Calu3 (cell line): Measurements from ENCODE around the gene UBE2Q1. TPM values are rescaled to one million over a fixed set of nuclear protein-coding genes. Genes with fewer than 3 reads are reported as not detected.

ENCODE experiments used
- Bru-seq: library from RNA; stranded (reverse); fragments of 400-500 nt; gene quantifications from one replicate; lab custom pipeline; 2021; lab: Mats Ljungman, UMichigan
- BruChase-seq, 2 experiments: library from RNA; stranded (reverse); fragments of 400-500 nt; gene quantifications; one replicate each; lab custom pipeline; 2021; lab: Mats Ljungman, UMichigan
- BruUV-seq: library from RNA; stranded (reverse); fragments of 400-500 nt; replicated peaks from 2 replicates; lab custom pipeline; 2021; lab: Mats Ljungman, UMichigan
- CTCF ChIA-PET: fragments of 300-600 bp; sonication (Branson Sonifier 250); formaldehyde crosslinking; loops from one replicate; lab custom pipeline; 2022; ENCODE audit warnings: antibody characterized with exemption; lab: Charles Lee
- DNase-seq: peaks from one replicate; pipeline ENCODE4 v3.0.0; 2022
- H3K27ac Mint-ChIP-seq: one replicate; pipeline ENCODE4 v1.8.0; 2022; ENCODE audit warnings: mixed read lengths; ENCODE audit not compliant: unreplicated experiment
- H3K27me3 Mint-ChIP-seq: one replicate; pipeline ENCODE4 v1.8.0; 2022; ENCODE audit warnings: mixed read lengths; ENCODE audit not compliant: unreplicated experiment
- H3K36me3 Mint-ChIP-seq: one replicate; pipeline ENCODE4 v1.8.0; 2022; ENCODE audit warnings: mild to moderate bottlenecking, moderate library complexity, mixed read lengths; ENCODE audit not compliant: insufficient read depth, unreplicated experiment
- H3K4me1 Mint-ChIP-seq: one replicate; pipeline ENCODE4 v1.8.0; 2022; ENCODE audit warnings: mild to moderate bottlenecking, low read depth, mixed read lengths; ENCODE audit not compliant: unreplicated experiment
- H3K4me3 Mint-ChIP-seq: one replicate; pipeline ENCODE4 v1.8.0; 2022; ENCODE audit warnings: mild to moderate bottlenecking, low read depth, moderate library complexity, mixed read lengths; ENCODE audit not compliant: unreplicated experiment
- H3K9me3 Mint-ChIP-seq: one replicate; pipeline ENCODE4 v1.8.0; 2022; ENCODE audit warnings: low read depth, mixed read lengths; ENCODE audit not compliant: unreplicated experiment
- intact Hi-C: fragments of 100-400 bp; cut with micrococcal nuclease; formaldehyde crosslinking; loops from one replicate; pipeline ENCODE4 v1.10.0; 2022; ENCODE audit not compliant: unreplicated experiment
- long read RNA-seq: library from polyadenylated mRNA; stranded (forward); transcript quantifications from one replicate; pipeline ENCODE4 v2.0.0, GENCODE V29; 2022
- total RNA-seq: library from RNA; stranded (reverse); gene quantifications from 2 replicates; pipeline ENCODE4 v1.2.3, GENCODE V29; 2022
- TF ChIP-seq, protein P1 (sequence below): fragments of 200-600 bp; IDR thresholded peaks from one replicate; pipeline ENCODE4 v1.8.0; 2022; ENCODE audit warnings: antibody characterized with exemption; ENCODE audit not compliant: unreplicated experiment

Gene UBE2Q1
- total RNA-seq = 96.7 and 108 TPM in 2 replicates
- Bru-seq, nascent RNA = percentile 80 among the genes with signal in this experiment
- BruChase-seq, experiment 1, labeled RNA remaining after a 6-hour chase = percentile 93 among the genes with signal in this experiment
- BruChase-seq, experiment 2, labeled RNA remaining after a 2-hour chase = percentile 93 among the genes with signal in this experiment
- long read RNA-seq, transcript UBE2Q1-201 (13 exons, 3,210 nt) = major isoform, 56 of 65 reads
- long read RNA-seq, partial matches to known transcripts = 3 of 65 reads
- long read RNA-seq, other reads (novel, unspliced or antisense) = 6 of 65 reads

DNA sequence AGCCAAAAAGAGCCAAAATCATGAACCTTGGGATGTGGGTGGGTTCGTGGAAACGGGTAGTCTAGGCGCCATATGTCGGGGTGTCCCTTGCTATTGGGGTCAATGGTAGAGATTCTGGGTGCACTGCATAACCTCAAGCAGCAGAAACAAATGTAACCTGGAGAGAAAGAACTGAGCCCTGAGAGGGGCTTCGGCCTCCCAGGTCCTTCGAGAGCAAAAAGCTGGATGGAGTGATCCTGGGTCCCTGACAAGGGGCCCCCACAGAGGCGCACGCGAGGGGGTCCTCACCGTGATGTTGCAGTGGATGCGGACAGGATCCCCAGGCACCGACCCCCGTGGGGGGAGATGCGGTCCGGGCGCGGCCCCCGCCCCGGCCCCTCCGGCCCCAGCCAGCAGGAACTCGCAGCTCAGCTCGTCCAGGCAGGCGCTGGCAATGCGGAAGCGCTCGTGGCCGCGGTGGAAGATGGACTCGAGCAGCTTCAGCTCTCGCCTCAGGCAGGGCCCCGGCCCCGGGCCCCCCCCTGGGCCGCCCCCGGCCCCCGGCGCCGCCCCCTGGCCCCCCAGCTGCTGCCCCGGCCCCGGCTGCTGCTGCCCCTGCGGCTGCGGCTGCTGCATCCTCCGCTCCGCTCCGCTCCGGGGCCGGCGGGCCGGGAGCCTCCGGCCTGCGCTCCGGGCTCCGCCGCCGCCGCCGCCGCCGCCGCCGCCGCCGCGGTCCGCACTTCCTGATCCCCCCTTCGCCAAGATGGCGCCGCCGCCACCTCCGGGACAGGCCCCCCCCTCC, at the start of gene UBE2Q1:
TSS of gene UBE2Q1 (minus strand) at position 724 of the 781 bp plus-strand sequence. CDS start at position 615, 109 bp downstream.
- CTCF ChIA-PET = no interaction called here
- Mint-ChIP-seq H3K36me3 (peaks cover 49% of the 10 kb centered on the region), H3K27ac (peak within 1 kb of the TSS; percentile 84), H3K4me1 (peaks cover 16% of the 10 kb centered on the region), H3K9me3 (no peaks in the 10 kb centered on the region), H3K4me3 (peak within 1 kb of the TSS; percentile 83), H3K27me3 (no peaks in the 10 kb centered on the region)
- BruUV-seq = no TSS peak
- TF ChIP-seq, protein P1, sequence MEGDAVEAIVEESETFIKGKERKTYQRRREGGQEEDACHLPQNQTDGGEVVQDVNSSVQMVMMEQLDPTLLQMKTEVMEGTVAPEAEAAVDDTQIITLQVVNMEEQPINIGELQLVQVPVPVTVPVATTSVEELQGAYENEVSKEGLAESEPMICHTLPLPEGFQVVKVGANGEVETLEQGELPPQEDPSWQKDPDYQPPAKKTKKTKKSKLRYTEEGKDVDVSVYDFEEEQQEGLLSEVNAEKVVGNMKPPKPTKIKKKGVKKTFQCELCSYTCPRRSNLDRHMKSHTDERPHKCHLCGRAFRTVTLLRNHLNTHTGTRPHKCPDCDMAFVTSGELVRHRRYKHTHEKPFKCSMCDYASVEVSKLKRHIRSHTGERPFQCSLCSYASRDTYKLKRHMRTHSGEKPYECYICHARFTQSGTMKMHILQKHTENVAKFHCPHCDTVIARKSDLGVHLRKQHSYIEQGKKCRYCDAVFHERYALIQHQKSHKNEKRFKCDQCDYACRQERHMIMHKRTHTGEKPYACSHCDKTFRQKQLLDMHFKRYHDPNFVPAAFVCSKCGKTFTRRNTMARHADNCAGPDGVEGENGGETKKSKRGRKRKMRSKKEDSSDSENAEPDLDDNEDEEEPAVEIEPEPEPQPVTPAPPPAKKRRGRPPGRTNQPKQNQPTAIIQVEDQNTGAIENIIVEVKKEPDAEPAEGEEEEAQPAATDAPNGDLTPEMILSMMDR = no peak
- peak; percentile 37 for DNase-seq
- intact Hi-C loops = loop anchor here (2.0 kb wide), 1 partner anchor 527 kb away; no protein-coding TSS in a partner anchor

- DNase-seq = peak; percentile 91
- CTCF ChIA-PET = interaction anchor here (0.6 to 0.9 kb wide), 4 partner anchors 12 to 1886 kb away, joined by 3 to 4 read pairs (median 4); no protein-coding TSS in a partner anchor
- Mint-ChIP-seq H3K4me3 (peak within 1 kb of the TSS; percentile 94), H3K4me1 (peaks cover 42% of the 10 kb centered on the region), H3K36me3 (peaks cover 30% of the 10 kb centered on the region), H3K27me3 (no peaks in the 10 kb centered on the region), H3K9me3 (no peaks in the 10 kb centered on the region), H3K27ac (peak within 1 kb of the TSS; percentile 91)
- TF ChIP-seq, protein P1 = no peak
- BruUV-seq = no TSS peak
- intact Hi-C loops = no loop called here
Observed at GRCh38 chr1:154607609-154608396, 49.3 kb upstream of the UBE2Q1 start, which contains the start of gene ADAR. Gene ADAR (minus strand): TSS chr1:154608186. CDS start chr1:154608006, 180 bp downstream.

DNA sequence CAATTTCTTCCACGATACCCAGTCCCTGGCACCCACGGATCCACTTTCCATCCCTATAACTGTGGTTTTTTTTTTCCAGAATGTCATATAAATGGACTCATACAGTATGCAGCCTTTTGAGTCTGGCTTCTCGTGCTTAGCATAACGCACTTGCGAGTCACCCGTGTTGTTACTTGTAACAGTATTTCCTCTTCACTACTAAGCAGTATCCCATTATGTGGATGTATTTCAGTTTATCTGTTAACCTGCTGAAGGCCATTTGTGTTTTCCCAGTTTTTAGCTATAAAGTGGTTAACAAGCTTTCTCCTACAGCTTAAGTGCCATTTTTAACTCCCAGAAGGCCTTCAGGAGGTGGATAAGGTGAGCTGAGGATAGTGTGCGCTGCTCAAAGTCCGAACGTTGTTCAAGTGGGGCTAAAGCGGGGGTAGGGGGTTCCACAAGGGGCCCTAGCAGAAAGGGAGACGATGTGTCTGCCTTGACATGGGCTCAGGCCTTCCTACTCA, 48.7 kb upstream of the UBE2Q1 start:
- Mint-ChIP-seq H3K27ac (peak overlapping the region; percentile 91), H3K4me3 (peak overlapping the region; percentile 94), H3K9me3 (no peaks in the 10 kb centered on the region), H3K27me3 (no peaks in the 10 kb centered on the region), H3K4me1 (peaks cover 42% of the 10 kb centered on the region), H3K36me3 (peaks cover 31% of the 10 kb centered on the region)
- TF ChIP-seq, protein P1 = no peak
- TSS peak; percentile 82 for BruUV-seq
- CTCF ChIA-PET = interaction anchor here (0.6 to 0.9 kb wide), 2 partner anchors 27 to 47 kb away, joined by 3 to 4 read pairs; no protein-coding TSS in a partner anchor
- DNase-seq = no peak
- intact Hi-C loops = no loop called here
